ENCODE measurements around the gene LY86. TPM values are rescaled to one million over a fixed set of nuclear protein-coding genes. Genes with fewer than 3 reads are reported as not detected.
A peak's percentile ranks its signal among the peaks of the same experiment; 100 is the strongest.
"Not testable (repeated sequence)": the region's sequence is repeated elsewhere in the genome, so short reads cannot be mapped to it uniquely, and the experiment has no call there.

Gene LY86
- total RNA-seq, 1 donor from 2014 or later: 2.2 TPM

DNA sequence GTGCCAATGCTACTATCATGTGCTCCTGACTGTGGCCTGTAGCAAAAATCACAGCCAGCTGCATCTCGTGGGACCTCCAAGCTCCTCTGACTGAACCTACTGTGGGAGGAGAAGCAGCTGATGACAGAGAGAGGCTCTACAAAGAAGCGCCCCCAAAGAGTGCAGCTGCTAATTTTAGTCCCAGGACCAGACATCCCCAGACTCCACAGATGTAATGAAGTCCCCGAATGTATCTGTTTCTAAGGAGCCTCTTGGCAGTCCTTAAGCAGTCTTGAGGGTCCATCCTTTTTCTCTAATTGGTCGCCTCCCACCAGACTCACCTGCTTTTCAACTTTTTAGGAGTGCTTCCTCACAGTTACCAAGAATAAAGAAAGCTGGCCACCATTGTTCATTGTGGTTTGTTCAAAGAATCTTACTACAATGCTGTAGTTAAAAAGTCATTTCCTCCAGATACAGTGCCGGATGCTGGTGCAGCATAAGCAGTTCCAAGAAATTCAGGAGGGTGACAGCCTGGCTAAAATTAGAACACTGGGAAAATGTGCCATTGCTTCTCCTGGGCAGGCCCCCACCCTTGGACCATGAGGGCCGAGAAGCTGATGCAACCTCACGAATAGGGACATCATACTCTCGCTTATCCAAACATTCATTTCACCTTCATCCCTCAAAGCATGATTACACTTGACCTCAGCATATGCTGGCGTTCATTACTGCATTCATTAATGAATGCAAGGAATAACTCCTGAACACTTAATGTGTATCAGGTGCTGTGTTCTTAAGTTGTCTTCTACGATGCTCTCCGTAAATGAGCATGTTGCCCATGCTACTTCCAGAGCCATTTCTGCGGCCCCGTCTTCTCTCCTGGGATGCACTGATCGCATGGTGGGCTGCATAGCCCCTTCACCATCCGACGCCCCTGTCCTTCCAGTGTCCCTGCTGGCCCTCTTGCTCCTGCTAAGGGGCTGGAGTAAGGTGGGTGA lies 66.4 kb downstream of the LY86 start:
- no peak for DNase-seq

DNA sequence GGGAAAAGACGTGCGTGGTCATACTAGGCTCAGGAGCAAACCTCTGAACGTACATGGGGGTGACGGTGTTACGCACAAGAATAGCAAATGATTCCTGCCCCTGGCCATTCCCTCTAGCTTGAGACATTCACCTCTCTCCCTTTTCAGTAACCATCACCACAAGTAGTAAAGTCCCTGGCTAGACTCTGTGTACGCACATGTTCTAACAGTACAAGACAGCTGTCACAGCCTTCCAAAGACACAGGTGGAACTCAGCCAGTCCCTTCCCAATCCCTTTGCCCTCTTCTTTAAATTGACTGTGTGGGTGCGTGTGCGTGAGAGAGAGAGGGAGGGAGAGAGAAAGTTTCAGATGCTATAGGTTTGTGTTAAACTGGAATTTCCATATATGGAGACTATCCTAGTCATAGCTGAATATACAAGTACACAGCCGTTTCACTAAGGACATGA lies 67.3 kb downstream of the LY86 start:
- DNase-seq: no peak

DNA sequence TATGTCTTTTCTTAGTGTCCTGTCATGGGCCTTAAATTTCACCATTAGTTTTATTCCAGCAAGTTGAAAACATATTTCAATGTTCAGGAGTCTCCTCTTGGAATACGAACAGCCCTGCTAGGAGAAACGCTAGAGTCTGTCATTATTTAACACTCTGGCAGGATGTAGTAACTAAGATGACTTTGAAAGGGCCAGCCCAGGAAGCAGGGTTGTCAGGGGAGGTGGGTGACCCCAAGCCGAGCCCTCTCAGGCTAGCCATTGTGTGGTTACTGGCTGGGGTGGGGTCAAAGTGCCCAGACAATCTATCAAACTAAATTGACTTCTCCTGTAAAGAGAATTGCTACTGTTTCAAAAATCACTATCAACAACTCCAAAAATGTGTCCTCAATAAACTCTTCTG lies 67.8 kb downstream of the LY86 start:
- no peak for DNase-seq

DNA sequence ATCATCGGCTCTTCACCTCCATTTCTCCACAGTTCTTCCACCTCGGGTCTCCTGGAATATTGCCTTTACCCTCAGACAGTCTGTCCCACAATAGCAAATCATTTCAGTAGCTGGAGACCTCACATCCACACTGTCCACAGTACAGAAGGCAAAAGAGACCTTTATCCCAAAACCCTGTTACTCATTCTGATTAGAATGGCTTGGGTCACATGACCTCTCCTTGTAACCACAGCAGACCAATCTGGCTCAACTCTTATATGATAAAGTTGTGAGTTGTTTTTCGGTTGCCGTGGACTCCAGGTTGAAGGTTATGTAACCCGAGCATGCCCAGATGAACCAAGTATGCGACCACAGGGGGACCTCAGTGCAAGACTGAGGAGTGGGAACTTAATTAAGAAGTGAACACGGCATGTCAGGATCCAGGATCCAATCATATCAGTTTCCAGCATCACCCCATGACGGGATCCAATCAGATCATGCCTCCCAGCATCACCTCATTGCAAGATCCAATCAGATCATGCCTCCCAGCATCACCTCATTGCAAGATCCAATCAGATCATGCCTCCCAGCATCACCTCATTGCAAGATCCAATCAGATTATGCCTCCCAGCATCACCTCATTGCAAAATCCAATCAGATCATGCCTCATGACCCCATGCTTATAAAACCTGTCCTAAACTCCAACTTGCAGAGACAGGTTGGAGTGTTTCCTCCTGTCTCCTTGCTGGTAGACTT lies 68.7 kb downstream of the LY86 start:
- DNase-seq: no peak

DNA sequence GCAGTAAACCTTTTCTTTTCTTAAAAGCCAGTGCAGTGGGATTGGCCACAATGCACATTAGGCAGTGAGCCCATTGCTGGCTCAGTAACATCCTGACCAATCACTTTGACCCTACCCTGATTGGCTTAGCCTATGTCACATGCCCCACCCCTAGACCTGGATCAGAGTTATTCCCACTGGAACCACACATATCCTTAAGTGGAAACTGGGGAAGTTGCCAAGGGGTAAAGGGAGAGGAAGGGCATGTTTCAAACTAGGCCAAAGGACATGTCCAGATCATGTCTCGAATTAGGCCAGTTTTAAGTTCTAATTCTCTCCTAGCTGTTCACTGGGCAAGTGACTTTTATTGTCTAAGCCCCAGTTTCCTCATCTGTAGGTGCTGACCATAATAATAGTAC lies 69.3 kb downstream of the LY86 start:
- no peak for DNase-seq

DNA sequence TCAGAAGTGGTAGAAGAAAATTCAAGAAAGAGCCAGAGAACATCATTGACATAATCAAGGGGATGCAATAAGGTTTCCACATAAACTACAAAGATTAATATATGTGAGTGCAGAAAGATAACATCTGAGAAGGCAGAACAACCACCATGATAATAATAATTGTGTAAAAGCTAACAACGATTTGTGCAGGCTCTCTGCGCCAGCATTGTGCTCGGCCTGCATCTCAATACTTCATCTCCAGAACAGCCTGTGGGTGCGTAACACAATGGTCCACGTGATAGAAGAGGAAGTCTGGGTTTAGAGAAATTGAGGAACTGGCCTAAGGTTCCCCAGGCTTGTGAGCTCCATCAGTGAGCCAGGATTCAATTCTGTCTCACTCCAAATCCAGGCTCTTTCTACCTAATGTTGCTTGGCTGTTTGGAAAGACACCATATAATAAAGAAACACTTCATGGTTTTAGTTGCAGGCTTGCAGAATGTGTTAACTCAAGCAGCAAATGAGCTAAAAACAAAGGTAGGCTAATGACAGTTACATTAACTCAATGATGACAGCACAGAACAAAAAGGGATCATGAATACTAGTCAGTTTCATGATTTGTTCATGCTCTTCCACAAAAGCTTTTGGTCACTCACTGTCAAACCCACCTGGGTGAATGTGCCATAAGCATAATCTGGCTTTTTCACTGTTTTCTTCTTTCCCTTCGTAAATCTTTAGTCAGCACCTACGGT lies 71.2 kb downstream of the LY86 start:
- DNase-seq: no peak

DNA sequence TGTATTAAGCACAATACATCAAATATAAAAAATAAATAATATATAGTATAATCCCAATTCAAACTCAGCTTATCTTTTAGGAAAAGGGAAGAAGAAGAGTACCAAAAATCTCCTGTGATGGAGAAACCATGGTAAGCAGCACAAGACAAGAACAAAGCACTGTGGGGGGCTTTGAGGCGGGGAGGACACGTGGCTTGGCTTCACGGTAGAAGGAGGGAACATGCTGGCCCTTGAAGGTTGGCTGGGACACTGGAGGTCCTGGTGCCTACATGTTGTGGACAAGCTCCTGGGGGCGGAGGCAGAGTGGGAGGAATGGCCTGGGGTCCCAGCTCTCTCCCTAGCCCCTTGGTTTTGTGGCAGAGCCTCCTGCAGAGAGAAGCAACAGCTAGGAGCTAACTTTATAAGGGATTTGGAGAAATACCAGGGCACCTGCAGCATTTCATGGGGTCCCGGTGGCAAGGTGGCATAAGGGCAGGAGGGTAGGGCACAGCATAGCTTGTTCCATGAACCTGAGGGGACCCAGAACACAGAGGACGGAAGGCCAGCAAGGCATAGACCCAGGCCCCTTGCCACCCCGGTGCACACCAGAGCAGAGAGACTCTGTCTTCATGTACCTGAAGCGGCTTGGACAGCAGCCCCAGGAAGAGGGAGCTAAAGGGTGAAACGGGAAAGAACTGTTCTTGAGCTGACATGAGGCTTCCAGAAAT lies 72.0 kb downstream of the LY86 start:
- no peak for DNase-seq

DNA sequence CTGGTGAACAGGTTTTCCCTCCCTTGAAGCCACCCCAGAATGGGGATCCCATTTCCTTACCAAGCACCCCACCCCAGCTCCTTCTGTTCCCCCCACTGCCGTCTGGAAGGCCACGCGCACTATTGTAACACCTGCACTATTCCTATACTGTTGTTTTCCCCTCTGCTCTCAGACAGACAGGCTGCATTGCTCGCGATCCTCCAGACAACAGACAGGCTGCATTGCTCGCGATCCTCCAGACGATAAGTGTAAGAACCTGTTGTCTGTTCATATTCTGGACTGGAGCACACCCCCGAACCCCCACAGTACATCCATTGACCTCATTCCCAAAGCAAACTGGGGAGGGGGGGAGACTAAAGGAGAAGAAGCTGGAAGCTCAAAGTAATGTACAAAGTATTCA lies 72.7 kb downstream of the LY86 start:
- DNase-seq: no peak

DNA sequence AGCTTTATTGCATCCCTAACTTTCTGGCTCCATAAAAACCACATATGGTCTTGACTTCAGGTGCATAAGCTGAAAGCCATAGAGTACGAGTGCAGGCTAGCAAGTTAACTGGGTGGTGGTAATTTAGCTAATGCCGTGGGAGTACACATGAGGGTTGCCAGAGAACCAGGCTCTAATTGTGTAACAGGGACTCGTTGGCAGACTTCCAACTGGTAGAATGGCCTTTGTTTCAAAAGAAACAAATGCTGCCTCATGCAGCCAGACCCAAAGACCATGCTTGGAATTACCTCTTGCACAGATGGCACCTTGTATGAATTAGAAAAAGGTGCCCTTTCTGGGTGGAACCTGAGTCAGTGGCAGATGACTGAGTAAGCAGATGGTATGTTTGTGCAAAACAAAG lies 73.2 kb downstream of the LY86 start:
- DNase-seq: no peak

DNA sequence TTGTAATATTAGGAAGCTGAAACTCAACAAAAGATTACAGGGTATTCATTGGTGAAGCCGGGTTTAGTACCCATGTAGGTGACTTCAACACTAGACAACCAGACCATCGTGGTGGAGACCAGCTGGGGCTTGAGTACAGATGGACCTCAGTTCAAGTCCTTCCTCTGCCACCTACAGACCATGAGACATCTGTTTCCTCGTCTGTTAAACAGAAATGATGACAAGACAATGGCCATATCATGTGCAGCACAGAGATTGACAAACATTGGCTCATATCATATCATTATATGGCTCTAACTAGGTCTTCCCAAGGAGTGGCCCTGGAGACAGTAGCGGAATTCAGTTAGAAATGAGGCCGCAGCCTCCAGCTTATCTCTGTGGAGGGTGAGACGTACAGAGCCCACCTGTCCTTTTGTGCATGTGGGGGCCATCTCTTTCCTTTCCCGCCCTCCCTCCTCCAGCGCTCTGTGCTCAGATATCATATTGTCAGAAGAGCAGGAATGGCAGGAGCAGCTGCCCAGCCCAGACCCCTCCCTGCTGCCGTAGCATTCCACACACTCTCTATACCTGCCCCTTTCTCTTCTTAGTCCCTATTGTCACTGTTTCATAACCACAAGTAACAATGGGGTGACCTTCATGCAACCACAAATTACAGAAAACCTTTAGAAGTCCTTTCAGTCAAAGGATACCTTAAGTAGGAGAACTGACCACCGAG lies 75.1 kb downstream of the LY86 start:
- no peak for DNase-seq

DNA sequence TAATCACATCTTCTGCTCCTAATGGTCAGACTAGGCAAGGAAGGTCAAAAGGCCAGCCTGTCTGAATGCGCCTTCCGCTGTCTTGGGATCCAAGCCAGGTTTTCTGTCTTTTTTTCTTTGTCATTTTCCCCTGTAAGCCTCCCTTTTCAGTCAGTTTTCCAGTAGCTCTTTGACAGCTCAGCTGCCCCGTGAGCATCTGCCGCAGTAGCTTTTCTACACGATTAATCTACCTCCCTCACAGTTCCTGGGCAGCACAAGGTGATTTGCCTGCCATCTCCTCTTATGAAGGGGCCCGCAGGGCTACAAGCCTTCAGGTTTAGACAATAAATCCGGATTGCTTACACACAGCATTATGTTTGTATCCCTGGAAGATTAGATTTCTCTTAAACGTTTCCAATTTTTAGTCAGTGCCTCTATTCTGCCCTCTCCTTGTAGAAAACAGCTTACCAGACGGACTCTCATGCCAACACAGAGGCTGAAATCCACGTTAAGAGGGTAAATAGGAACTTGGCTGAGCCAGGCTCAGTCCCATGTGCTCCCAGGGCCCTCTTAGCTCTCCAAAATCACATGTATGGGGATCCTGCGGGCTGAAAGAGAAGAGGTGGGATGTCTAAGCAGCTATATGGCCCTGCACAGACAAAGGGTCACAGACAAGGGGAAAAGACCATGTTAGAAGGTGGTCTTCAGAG lies 77.2 kb downstream of the LY86 start:
- DNase-seq: no peak

DNA sequence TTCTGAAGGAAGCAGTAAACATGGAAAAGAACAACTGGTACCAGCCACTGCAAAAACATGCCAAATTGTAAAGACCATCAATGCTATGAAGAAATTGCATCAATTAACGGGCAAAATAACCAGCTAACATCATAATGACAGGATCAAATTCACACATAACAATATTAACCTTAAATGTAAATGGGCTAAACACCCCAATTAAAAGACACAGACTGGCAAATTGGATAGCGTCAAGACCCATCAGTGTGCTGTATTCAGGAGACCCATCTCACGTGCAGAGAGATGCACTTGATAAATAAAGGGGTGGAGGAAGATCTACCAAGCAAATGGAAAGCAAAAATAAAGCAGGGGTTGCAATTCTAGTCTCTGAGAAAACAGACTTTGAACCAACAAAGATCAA lies 81.6 kb downstream of the LY86 start:
- DNase-seq: not testable (repeated sequence)

DNA sequence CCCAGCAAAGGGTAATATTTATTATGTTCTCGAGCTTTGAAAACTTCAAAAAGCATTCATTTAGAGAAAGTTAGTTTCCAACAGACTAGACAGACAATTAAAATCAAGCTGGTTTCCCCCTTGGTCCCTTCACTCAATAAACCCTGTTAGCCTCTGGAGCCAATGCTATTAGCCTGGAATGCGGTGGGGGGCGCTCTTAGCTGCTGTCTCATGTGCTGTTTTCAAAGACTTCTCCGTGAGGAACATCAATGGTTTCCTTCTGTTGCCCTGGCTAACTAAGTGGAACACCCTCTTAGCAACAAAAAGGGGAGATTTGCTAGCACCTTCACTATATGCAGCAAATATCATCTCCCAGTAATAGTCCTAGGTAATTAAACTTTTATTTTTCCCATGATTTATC lies 86.4 kb downstream of the LY86 start:
- no peak for DNase-seq

DNA sequence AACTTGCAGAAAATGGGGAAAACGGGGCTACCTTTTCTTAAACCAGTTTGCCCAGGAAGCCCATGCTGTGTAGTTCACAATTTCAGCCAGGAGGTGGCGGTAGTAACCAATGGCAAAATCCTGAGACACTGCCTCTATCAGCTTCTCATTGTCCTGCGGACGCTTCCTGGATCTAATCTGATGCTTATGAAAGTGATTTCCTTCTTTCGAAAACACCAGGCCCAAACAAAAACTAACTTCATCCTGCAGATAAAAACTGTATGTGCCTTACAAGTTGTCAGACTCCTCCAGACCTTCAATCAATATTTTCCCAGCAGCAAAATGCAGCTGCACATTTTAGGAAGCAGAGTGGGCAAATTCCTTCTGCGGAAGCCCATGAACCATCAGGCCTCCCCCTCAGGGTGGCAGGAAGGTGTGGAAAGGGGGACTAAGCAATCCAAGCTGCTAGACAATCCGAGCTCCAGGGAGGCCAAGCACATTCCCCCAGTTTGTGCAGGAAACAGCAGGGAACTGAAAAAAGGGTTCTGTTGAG lies 88.5 kb downstream of the LY86 start:
- DNase-seq: peak; percentile 66

DNA sequence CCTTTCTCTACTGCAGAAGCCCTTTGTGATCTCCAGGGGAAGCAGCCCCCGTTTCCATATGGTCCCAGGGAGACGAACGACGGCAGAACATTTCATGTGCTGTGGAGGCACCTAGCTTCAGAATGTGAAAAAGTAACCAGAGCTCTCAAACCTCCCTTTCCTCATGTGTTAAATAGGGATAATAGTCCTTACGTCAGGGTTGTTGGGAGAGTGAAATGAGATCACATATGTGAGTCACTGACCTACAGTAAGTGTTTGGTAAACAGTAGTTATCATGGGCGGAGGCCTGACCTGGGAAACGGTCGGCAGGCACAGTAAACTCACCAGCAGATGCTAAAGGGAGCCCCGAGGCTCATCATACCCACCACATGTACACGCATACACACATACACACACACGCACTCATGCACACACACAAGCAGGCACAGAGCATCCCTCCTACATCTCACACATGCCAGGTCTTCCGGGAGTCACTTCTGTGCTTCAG lies 89.7 kb downstream of the LY86 start:
- no peak for DNase-seq

DNA sequence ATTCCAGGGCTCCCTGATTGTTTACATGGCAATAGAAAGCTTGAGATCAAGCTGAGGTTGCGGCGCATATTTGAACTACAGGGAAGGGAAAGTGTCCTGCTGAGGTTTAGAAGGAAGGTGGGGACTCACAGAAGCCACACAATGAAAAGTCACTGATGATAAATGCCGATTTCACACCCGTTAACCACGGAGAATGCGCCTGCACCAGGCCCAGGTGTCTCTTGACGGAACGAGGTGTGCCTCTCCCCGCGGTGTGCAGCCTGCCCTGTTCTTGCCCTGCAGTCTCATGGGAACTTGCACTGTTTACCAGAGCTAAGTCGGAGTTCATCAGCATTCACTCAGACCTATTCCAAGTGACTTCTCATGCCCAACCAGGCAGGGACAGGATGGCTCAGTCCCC lies 90.3 kb downstream of the LY86 start:
- DNase-seq: no peak

DNA sequence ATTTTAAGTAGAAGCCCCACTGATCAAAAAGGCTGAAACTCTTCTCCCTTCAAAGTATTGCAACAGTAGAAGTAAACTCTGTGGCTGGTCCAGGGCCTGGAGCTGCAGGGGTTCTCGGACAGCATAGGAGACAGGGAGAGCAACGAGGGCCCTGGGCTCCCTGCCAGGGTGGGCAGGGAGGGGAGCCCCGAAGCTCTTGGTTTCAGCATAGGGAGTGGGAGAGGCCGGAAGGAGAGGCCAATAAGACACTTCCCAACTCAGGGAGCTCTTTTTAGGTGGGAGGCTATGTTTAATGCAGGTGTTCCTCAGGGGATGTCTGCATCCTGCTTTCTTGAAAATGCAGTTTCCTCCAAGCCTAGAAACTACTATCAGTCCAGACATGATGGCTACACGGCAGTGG lies 91.1 kb downstream of the LY86 start:
- no peak for DNase-seq

DNA sequence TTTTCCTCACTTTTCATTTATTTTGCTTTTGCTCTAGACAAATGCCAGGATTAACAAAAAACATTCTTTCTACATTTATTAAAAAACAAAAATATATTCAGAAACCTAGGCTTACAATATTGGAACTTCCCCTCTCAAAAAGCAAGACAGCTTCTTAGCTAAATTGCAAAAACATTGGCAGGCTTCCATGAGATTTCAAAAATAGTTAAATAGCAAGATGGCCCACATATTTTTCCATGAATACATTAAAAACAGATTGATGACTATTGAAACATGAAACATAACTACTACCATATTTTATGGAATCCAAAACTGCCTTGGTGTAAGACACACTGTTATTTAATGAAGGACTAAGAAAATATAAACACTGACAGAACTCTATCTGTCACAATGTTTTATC lies 92.0 kb downstream of the LY86 start:
- no peak for DNase-seq

DNA sequence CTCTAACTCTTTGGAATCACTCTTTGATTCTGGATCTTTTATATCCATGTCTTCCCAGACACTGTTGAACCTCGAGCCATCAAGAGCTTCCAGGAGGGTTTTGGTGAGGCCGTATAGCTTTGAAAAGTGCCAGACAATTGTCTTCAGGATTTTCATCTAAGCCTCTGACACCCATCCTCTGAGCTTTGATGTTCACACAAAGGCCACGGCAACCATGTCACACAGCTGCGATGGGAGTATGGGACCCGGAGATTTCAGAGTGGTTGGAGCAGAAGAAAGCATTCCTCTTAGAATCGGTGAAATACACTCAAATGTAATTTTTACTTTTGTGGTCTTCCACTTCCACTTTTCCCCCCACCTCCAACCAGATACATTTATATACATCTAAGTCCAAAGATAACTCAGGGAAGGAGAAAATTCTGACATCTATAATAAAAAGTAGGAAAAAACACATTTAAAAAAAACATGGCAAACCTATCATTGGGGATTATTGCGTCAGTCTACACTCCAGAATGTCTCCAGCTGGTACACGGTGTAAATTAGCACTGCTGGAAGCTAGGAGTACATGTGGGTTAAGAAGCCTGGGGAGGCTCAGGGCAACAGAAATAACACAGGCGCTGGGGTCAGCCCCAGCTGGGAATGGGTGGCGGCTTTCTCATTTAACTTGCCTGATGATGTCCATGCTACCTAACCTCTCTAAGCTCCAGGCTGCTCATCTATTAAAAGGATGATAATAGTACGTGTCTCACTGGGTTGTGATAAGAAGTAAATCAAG lies 92.7 kb downstream of the LY86 start:
- no peak for DNase-seq

DNA sequence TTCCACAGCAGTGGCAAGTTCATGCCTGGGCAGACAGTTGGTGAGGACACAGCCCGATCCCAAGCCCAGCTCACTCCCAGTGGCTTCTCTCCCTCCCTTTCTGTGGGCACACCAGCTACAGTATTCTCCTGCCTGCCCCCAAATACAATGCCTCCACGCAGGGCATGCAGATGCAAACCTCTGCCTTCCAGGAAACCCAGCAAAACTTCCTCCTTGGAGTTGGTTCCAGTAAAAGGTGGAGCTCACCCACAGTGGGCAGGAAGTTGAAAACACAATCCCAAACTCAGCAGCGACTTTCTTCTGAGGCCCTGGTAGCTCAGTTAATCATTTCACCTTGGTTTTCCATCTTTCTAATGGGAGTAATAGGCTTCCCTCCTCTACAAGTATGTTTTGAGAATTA lies 93.7 kb downstream of the LY86 start:
- DNase-seq: no peak

Measured in occipital lobe (tissue), 2 donors.